Uterus (tissue), 2 donors: ENCODE data around the gene TOR1AIP2.

Experiments
- POLR2A ChIP-seq, 2 donors: fragments of 450-650 bp; IDR thresholded peaks; one replicate each; pipeline ENCODE4 v1.6.1; 2016; ENCODE audit warnings: antibody characterized with exemption in 2 of 2, mild to moderate bottlenecking in 1 of 2, moderate library complexity in 1 of 2
- TF ChIP-seq, protein P1 (sequence below), 4 experiments: fragments of 200-600 bp in 2 of 4; fragments of 450-650 bp in 2 of 4; sonication (generic) in 2 of 4; IDR thresholded peaks; one replicate each; pipeline ENCODE4 v1.5.1; 2016 to 2019; ENCODE audit warnings: antibody characterized with exemption in 4 of 4, mild to moderate bottlenecking in 2 of 4, moderate library complexity in 1 of 4

DNA sequence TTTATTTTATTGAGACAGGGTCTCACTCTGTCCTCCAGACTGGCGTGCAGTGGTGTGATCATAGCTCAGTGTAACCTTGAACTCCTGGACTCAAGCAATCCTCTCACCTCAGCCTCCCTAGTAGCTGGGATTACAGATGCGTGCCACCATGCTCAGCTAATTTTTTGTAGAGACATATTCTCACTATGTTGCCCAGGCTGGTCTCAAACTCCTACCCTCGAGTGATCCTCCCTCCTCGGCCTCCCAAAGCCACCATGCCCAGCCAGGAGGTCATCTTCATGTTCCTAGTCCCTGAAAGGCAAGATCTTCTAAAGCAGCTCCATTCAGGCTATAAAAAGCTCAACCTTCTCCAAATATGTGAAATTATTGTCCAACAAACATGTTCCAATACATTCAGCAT lies 53.9 kb downstream of the TOR1AIP2 start:
- TF ChIP-seq, protein P1, sequence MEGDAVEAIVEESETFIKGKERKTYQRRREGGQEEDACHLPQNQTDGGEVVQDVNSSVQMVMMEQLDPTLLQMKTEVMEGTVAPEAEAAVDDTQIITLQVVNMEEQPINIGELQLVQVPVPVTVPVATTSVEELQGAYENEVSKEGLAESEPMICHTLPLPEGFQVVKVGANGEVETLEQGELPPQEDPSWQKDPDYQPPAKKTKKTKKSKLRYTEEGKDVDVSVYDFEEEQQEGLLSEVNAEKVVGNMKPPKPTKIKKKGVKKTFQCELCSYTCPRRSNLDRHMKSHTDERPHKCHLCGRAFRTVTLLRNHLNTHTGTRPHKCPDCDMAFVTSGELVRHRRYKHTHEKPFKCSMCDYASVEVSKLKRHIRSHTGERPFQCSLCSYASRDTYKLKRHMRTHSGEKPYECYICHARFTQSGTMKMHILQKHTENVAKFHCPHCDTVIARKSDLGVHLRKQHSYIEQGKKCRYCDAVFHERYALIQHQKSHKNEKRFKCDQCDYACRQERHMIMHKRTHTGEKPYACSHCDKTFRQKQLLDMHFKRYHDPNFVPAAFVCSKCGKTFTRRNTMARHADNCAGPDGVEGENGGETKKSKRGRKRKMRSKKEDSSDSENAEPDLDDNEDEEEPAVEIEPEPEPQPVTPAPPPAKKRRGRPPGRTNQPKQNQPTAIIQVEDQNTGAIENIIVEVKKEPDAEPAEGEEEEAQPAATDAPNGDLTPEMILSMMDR (IDR thresholded peaks at IDR 0.05), result no peak
- no peak for TF ChIP-seq POLR2A (IDR thresholded peaks at IDR 0.05)
